HepG2 (cell line): ENCODE results near the gene ITGB2. TPM values are rescaled to one million over a fixed set of nuclear protein-coding genes. Genes with fewer than 3 reads are reported as not detected.

ENCODE experiments used
- BHLHE40 ChIP-seq: IDR thresholded peaks from 2 replicates; pipeline ENCODE4 v1.6.1; 2011; ENCODE audit warnings: low read length, improper control_type of control experiment
- ELF3 ChIP-seq: IDR thresholded peaks from 2 replicates; pipeline ENCODE4 v1.6.1; 2016; ENCODE audit warnings: missing genetic modification reagents, missing compliant biosample characterization
- FOXK1 ChIP-seq: sonication (generic); formaldehyde crosslinking; IDR thresholded peaks from 2 replicates; pipeline ENCODE4 v1.4.0; 2020; ENCODE audit warnings: low read depth, missing genetic modification reagents, borderline replicate concordance
- GATA4 ChIP-seq: sonication (generic); IDR thresholded peaks from 2 replicates; pipeline ENCODE4 v1.6.1; 2016; ENCODE audit warnings: antibody characterized with exemption, low read depth, borderline replicate concordance
- HDAC2 ChIP-seq: sonication (generic); formaldehyde crosslinking; IDR thresholded peaks from 2 replicates; pipeline ENCODE4 v1.4.0; 2020; ENCODE audit warnings: missing genetic modification reagents
- IKZF1 ChIP-seq: fragments of 450-650 bp; IDR thresholded peaks from 2 replicates; pipeline ENCODE4 v1.7.1; 2016
- IRF2 ChIP-seq: IDR thresholded peaks from 2 replicates; pipeline ENCODE4 v1.6.1; 2018; ENCODE audit warnings: missing genetic modification reagents, missing compliant biosample characterization
- KDM1A ChIP-seq: IDR thresholded peaks from 2 replicates; pipeline ENCODE4 v1.6.1; 2016; ENCODE audit warnings: missing compliant biosample characterization
- KLF6 ChIP-seq: IDR thresholded peaks from 2 replicates; pipeline ENCODE4 v1.8.0; 2016; ENCODE audit warnings: missing biosample characterization, missing genetic modification reagents
- KMT2A ChIP-seq: sonication (generic); formaldehyde crosslinking; IDR thresholded peaks from 2 replicates; pipeline ENCODE4 v1.4.0; 2020; ENCODE audit warnings: missing genetic modification reagents
- NAIF1 ChIP-seq: sonication (generic); formaldehyde crosslinking; IDR thresholded peaks from 2 replicates; pipeline ENCODE4 v1.5.0; 2020; ENCODE audit warnings: mild to moderate bottlenecking, missing genetic modification reagents, borderline replicate concordance
- POLR2AphosphoS2 ChIP-seq: IDR thresholded peaks from 2 replicates; pipeline ENCODE4 v1.6.1; 2011; ENCODE audit warnings: low read depth, low read length, improper control_type of control experiment
- SMAD1 ChIP-seq: sonication (generic); formaldehyde crosslinking; IDR thresholded peaks from 2 replicates; pipeline ENCODE4 v1.4.0; 2020; ENCODE audit warnings: missing genetic modification reagents, low read depth, mild to moderate bottlenecking, borderline replicate concordance
- TCF7 ChIP-seq: sonication (generic); IDR thresholded peaks from 2 replicates; pipeline ENCODE4 v1.6.1; 2016; ENCODE audit warnings: antibody characterized with exemption, low read depth
- ZBTB8A ChIP-seq: sonication (generic); formaldehyde crosslinking; IDR thresholded peaks from 2 replicates; pipeline ENCODE4 v1.4.0; 2020; ENCODE audit warnings: mild to moderate bottlenecking, low read depth, missing genetic modification reagents, borderline replicate concordance
- ZKSCAN5 ChIP-seq: sonication (generic); formaldehyde crosslinking; IDR thresholded peaks from 2 replicates; pipeline ENCODE4 v1.5.1; 2020; ENCODE audit warnings: mild to moderate bottlenecking, missing genetic modification reagents
- ZNF282 ChIP-seq: fragments of 450-650 bp; IDR thresholded peaks from 2 replicates; pipeline ENCODE4 v1.6.1; 2018; ENCODE audit not compliant: partially characterized antibody
- ZNF354B ChIP-seq: sonication (generic); formaldehyde crosslinking; IDR thresholded peaks from 2 replicates; pipeline ENCODE4 v1.8.0; 2022; ENCODE audit warnings: mild to moderate bottlenecking, missing genetic modification reagents
- ZNF367 ChIP-seq: sonication (generic); formaldehyde crosslinking; IDR thresholded peaks from 2 replicates; pipeline ENCODE4 v1.4.0; 2020; ENCODE audit warnings: missing genetic modification reagents, borderline replicate concordance
- ZNF563 ChIP-seq: sonication (generic); formaldehyde crosslinking; IDR thresholded peaks from 2 replicates; pipeline ENCODE4 v1.8.0; 2022; ENCODE audit warnings: mild to moderate bottlenecking, moderate library complexity, missing genetic modification reagents
- ZNF644 ChIP-seq: IDR thresholded peaks from 2 replicates; pipeline ENCODE4 v1.6.1; 2016; ENCODE audit warnings: low read depth
- ZNF652 ChIP-seq: IDR thresholded peaks from 2 replicates; pipeline ENCODE4 v1.6.1; 2016; ENCODE audit warnings: low read depth, borderline replicate concordance
- ZNF720 ChIP-seq: sonication (generic); formaldehyde crosslinking; IDR thresholded peaks from 2 replicates; pipeline ENCODE4 v1.4.0; 2020; ENCODE audit warnings: missing genetic modification reagents
- polyA plus RNA-seq, 8 experiments: library from polyadenylated mRNA; depleted of rRNA in 3 of 8; stranded (reverse) in 7 of 8; unstranded in 1 of 8; fragments of >200 nt; fragmentation: Illumina TruSeq in 4 of 8; extraction: Trizol in 4 of 8; gene quantifications; 2 replicates each; pipeline versions ENCODE4 v1.2.1 to v1.2.3, GENCODE V29; 2011 to 2016; ENCODE audit warnings: low read depth in 4 of 8, missing spikeins in 1 of 8, mixed read lengths in 1 of 8; ENCODE audit not compliant: insufficient read depth in 1 of 8
- total RNA-seq, 5 experiments: library from RNA; depleted of rRNA; stranded (reverse); fragments of >200 nt; fragmentation: Illumina TruSeq; extraction: Trizol; gene quantifications; 2 replicates each; pipeline ENCODE4 v1.2.3, GENCODE V29; 2016; ENCODE audit warnings: low read depth in 1 of 5
- TF ChIP-seq, protein P1 (sequence below): sonication (generic); formaldehyde crosslinking; IDR thresholded peaks from 2 replicates; pipeline ENCODE4 v1.5.0; 2020; ENCODE audit warnings: mild to moderate bottlenecking, missing genetic modification reagents
- TF ChIP-seq, protein P2 (sequence below): sonication (generic); formaldehyde crosslinking; IDR thresholded peaks from 2 replicates; pipeline ENCODE4 v1.9.0; 2021; ENCODE audit warnings: missing genetic modification reagents, mild to moderate bottlenecking, borderline replicate concordance
- TF ChIP-seq, protein P3 (sequence below): sonication (generic); formaldehyde crosslinking; IDR thresholded peaks from 2 replicates; pipeline ENCODE4 v1.5.0; 2020; ENCODE audit warnings: mild to moderate bottlenecking, missing genetic modification reagents

Gene ITGB2
- total and polyA plus RNA-seq, 2 of the 13 experiments (the other 11 are each of a cell fraction or from before 2014, with no cell fraction given): 4.2 to 18.0 TPM

- TF ChIP-seq, protein P1, sequence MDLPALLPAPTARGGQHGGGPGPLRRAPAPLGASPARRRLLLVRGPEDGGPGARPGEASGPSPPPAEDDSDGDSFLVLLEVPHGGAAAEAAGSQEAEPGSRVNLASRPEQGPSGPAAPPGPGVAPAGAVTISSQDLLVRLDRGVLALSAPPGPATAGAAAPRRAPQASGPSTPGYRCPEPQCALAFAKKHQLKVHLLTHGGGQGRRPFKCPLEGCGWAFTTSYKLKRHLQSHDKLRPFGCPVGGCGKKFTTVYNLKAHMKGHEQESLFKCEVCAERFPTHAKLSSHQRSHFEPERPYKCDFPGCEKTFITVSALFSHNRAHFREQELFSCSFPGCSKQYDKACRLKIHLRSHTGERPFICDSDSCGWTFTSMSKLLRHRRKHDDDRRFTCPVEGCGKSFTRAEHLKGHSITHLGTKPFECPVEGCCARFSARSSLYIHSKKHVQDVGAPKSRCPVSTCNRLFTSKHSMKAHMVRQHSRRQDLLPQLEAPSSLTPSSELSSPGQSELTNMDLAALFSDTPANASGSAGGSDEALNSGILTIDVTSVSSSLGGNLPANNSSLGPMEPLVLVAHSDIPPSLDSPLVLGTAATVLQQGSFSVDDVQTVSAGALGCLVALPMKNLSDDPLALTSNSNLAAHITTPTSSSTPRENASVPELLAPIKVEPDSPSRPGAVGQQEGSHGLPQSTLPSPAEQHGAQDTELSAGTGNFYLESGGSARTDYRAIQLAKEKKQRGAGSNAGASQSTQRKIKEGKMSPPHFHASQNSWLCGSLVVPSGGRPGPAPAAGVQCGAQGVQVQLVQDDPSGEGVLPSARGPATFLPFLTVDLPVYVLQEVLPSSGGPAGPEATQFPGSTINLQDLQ (CRISPR knock-in tag): no peak
- TF ChIP-seq KDM1A (CRISPR knock-in tag) (0 out of 2 replicates have a peak, but pooled peaks have one; percentile 38), NAIF1 (CRISPR knock-in tag) (no peak), KMT2A (CRISPR knock-in tag) (no peak), IKZF1 (no peak), GATA4 (peak; percentile 16; the same call in 1 of the 2 replicates), ZBTB8A (no peak), KLF6 (peak; percentile 60; the same call in 1 of the 2 replicates), ELF3 (CRISPR knock-in tag) (peak; percentile 77), BHLHE40 (no peak), TCF7 (peak; percentile 65), ZNF282 (no peak), HDAC2 (CRISPR knock-in tag) (no peak; the same call in 1 of the 2 replicates), ZNF354B (CRISPR knock-in tag) (no peak), ZNF367 (no peak), ZNF563 (no peak), ZNF720 (CRISPR knock-in tag) (no peak), FOXK1 (CRISPR knock-in tag) (peak; percentile 17; the same call in 1 of the 2 replicates), ZNF652 (CRISPR knock-in tag) (no peak), ZNF644 (CRISPR knock-in tag) (no peak), IRF2 (CRISPR knock-in tag) (peak; percentile 36; the same call in 1 of the 2 replicates), POLR2AphosphoS2 (no peak), SMAD1 (CRISPR knock-in tag) (no peak), ZKSCAN5 (CRISPR knock-in tag) (no peak)
- TF ChIP-seq, protein P2, sequence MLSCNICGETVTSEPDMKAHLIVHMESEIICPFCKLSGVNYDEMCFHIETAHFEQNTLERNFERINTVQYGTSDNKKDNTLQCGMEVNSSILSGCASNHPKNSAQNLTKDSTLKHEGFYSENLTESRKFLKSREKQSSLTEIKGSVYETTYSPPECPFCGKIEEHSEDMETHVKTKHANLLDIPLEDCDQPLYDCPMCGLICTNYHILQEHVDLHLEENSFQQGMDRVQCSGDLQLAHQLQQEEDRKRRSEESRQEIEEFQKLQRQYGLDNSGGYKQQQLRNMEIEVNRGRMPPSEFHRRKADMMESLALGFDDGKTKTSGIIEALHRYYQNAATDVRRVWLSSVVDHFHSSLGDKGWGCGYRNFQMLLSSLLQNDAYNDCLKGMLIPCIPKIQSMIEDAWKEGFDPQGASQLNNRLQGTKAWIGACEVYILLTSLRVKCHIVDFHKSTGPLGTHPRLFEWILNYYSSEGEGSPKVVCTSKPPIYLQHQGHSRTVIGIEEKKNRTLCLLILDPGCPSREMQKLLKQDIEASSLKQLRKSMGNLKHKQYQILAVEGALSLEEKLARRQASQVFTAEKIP (CRISPR knock-in tag): no peak
- TF ChIP-seq, protein P3, sequence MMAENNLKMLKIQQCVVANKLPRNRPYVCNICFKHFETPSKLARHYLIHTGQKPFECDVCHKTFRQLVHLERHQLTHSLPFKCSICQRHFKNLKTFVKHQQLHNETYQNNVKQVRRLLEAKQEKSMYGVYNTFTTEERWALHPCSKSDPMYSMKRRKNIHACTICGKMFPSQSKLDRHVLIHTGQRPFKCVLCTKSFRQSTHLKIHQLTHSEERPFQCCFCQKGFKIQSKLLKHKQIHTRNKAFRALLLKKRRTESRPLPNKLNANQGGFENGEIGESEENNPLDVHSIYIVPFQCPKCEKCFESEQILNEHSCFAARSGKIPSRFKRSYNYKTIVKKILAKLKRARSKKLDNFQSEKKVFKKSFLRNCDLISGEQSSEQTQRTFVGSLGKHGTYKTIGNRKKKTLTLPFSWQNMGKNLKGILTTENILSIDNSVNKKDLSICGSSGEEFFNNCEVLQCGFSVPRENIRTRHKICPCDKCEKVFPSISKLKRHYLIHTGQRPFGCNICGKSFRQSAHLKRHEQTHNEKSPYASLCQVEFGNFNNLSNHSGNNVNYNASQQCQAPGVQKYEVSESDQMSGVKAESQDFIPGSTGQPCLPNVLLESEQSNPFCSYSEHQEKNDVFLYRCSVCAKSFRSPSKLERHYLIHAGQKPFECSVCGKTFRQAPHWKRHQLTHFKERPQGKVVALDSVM (CRISPR knock-in tag): no peak
Measured at GRCh38 chr21:44869781-44870747, 50.6 kb downstream of the ITGB2 start (continued).
